ENCODE data around the gene ARHGAP18. TPM values are rescaled to one million over a fixed set of nuclear protein-coding genes. Genes with fewer than 3 reads are reported as not detected.

Gene ARHGAP18
- total RNA-seq, 4 donors from 2014 or later, result 5.2 to 15.9 (median 7.4) TPM

DNA sequence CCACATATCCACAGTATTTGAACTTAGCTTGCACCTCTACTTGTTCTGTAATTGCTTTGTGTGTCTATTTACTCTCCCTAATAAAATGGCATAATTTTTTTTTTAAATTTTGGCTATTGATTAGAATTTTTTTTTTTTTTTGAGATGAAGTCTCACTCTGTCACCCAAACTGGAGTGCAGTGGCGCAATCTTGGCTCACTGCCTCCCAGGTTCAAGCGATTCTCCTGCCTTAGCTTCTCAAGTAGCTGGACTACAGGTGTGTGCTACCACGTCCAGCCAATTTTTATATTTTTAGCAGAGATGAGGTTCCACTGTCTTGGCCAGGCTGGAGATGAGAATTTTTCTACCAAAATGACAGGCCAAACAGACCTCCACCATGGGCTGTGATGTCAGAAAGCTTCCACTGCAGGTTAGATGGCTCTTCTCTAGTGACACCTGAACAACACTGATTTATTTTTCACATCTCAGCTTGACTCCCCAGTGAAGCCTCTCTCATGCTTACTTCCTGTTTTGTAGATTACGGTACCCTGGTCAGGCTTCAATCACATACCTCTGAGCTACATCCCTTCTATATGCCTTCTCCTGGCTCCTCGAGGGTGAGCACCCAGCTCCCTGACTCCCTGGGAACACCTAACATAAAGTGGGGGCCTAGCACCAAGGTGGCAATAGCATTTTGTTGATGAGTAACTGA, 112.8 kb downstream of the ARHGAP18 start:
- H3K4me1 ChIP-seq, result no peaks in the 10 kb centered on the region
- no peaks in the 10 kb centered on the region for H3K27me3 ChIP-seq
- H3K9me3 ChIP-seq, result no peaks in the 10 kb centered on the region
- TF ChIP-seq POLR2AphosphoS5 (IDR thresholded peaks at IDR 0.05) (no peak), POLR2A (IDR thresholded peaks at IDR 0.05; ENCODE audit: low read depth) (no peak), EP300 (IDR thresholded peaks at IDR 0.05) (no peak)
- TF ChIP-seq, protein P1, sequence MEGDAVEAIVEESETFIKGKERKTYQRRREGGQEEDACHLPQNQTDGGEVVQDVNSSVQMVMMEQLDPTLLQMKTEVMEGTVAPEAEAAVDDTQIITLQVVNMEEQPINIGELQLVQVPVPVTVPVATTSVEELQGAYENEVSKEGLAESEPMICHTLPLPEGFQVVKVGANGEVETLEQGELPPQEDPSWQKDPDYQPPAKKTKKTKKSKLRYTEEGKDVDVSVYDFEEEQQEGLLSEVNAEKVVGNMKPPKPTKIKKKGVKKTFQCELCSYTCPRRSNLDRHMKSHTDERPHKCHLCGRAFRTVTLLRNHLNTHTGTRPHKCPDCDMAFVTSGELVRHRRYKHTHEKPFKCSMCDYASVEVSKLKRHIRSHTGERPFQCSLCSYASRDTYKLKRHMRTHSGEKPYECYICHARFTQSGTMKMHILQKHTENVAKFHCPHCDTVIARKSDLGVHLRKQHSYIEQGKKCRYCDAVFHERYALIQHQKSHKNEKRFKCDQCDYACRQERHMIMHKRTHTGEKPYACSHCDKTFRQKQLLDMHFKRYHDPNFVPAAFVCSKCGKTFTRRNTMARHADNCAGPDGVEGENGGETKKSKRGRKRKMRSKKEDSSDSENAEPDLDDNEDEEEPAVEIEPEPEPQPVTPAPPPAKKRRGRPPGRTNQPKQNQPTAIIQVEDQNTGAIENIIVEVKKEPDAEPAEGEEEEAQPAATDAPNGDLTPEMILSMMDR (IDR thresholded peaks at IDR 0.05), result no peak
- no peak overlapping the region for H3K4me3 ChIP-seq
- WGBS, result 79% methylated on average over 5 of the region's 5 CpGs
- intact Hi-C loops (cut with DNase I), result loop anchor here (5.0 kb wide), 1 partner anchor 140 kb away; no protein-coding TSS in a partner anchor
- H3K36me3 ChIP-seq, result peaks cover 0 to 9% (median 2%) of the 10 kb centered on the region in 4 donors
- no peak for DNase-seq (ENCODE audit: extremely low spot score)
- no peak overlapping the region for H3K27ac ChIP-seq (replicated peaks in 1 of 4)

DNA sequence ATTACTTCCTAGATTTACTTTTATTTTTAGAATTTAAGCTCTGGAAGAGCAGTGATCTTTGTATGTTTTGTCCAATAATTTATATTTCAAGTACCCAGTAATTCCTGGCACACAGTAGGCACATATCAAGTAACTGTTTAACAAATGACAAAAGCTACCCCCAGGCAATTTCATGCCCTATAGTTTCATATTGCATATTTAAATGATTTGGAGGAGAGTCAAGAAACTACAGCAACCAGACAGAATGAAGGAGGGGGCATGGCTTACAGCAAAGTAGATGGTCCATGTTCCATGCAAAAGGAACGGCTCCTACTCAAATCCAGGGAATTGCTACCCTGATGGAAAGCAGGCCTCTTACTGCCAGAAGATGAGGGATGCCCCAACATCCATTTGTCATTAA, 113.5 kb downstream of the ARHGAP18 start:
- H3K4me3 ChIP-seq, result no peak overlapping the region
- intact Hi-C loops (cut with DNase I), result loop anchor here (5.0 kb wide), 1 partner anchor 141 kb away; no protein-coding TSS in a partner anchor
- no peaks in the 10 kb centered on the region for H3K9me3 ChIP-seq
- H3K27ac ChIP-seq (replicated peaks in 1 of 4), result no peak overlapping the region
- no peaks in the 10 kb centered on the region for H3K27me3 ChIP-seq
- DNase-seq (ENCODE audit: extremely low spot score), result no peak
- TF ChIP-seq, protein P1 (IDR thresholded peaks at IDR 0.05), result no peak
- no peak for TF ChIP-seq POLR2A (IDR thresholded peaks at IDR 0.05; ENCODE audit: low read depth)
- H3K36me3 ChIP-seq, result peaks cover 0 to 9% (median 2%) of the 10 kb centered on the region in 4 donors
- WGBS, result 78% methylated on average over 1 of the region's 1 CpG
- no peaks in the 10 kb centered on the region for H3K4me1 ChIP-seq

DNA sequence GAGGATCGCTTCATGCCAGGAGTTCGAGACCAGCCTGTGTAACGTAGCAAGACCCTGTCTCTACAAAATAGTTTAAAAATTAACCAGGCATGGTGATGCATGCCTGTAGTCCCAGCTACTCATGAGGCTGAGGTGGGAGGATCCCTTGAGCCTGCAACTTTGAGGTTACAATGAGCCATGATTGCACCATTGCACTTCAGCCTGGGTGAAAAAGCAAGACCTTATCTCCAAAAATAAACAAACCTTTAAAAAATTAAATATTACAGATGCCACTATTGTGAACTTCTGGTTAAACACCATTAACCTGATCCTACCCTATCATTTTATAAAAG, 116.8 kb downstream of the ARHGAP18 start:
- Histone ChIP-seq H3K4me1 (no peaks in the 10 kb centered on the region), H3K9me3 (no peaks in the 10 kb centered on the region), H3K36me3 (peaks cover 0 to 6% (median 2%) of the 10 kb centered on the region in 4 donors), H3K27ac (replicated peaks in 1 of 4) (no peak overlapping the region), H3K4me3 (no peak overlapping the region), H3K27me3 (no peaks in the 10 kb centered on the region)
- no peak for DNase-seq (ENCODE audit: extremely low spot score)
- TF ChIP-seq, protein P1 (IDR thresholded peaks at IDR 0.05), result no peak
- TF ChIP-seq POLR2A (IDR thresholded peaks at IDR 0.05; ENCODE audit: low read depth) (no peak), POLR2AphosphoS5 (IDR thresholded peaks at IDR 0.05) (no peak), EP300 (IDR thresholded peaks at IDR 0.05) (no peak)
- intact Hi-C loops (cut with DNase I), result no loop called here
- 87% methylated on average over 3 of the region's 3 CpGs for WGBS

DNA sequence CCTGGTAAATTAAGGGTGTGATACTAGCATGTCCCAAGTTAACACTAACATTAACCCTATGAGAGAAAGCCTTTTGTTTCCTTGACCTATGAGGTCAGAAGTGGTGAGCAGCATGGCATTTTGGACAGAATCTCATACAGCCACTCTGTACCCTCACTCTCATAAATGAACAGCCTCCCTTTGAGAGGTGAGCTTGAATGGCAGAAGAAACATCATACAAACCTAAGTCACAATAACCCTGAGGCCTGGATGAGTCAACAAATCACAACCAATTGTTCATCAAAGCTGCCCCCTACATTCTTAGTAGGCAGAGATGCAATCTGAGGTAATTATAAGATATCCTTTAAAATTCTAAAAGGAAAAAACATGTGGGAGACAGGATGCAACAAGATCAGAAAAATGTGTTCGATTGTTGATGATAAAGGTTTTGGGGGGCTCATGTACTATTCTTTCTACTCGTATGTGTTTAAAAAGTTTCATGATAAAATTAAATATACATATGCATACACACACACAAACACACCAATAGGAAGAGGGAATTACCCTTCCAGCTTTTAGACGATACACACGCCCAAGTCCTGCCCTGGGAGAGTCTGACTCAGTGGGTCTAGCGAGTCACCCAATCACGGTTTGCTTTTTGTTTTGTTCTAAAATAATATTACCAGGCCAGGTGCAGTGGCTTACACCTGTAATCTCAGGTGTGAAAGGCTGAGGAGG, 117.3 kb downstream of the ARHGAP18 start:
- 84% methylated on average over 6 of the region's 6 CpGs for WGBS
- Histone ChIP-seq H3K27me3 (no peaks in the 10 kb centered on the region), H3K4me1 (no peaks in the 10 kb centered on the region), H3K4me3 (no peak overlapping the region), H3K9me3 (no peaks in the 10 kb centered on the region), H3K36me3 (peaks cover 0 to 6% (median 2%) of the 10 kb centered on the region in 4 donors), H3K27ac (replicated peaks in 1 of 4) (no peak overlapping the region)
- TF ChIP-seq POLR2AphosphoS5 (IDR thresholded peaks at IDR 0.05) (no peak), EP300 (IDR thresholded peaks at IDR 0.05) (no peak), POLR2A (IDR thresholded peaks at IDR 0.05; ENCODE audit: low read depth) (no peak)
- TF ChIP-seq, protein P1 (IDR thresholded peaks at IDR 0.05), result no peak
- no peak for DNase-seq (ENCODE audit: extremely low spot score)
- intact Hi-C loops (cut with DNase I), result no loop called here

Measured in esophagus muscularis mucosa (tissue), 4 donors.